ENCODE data around the gene SMIM8.

The SMIM8 gene

DNA sequence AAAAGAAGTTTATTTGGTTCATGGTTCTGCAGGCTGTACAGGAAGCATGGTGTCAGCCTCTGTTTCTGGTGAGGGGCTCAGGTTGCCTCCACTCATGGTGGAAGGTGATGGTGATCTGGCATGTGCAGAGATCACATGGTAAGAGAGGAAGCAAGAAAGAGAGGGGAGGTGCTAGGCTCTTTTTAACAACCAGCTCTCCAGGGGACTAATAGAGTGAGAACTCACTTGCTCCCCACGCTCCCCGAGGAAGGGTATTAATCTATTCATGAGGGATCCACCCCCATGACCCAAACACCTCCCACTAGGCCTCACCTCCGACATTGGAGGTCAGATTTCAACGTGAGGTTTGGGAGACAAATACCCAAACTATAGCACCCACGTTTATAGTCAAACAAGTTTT, 10.6 kb downstream of the SMIM8 start:
- Histone ChIP-seq H3K4me1 (ENCODE audit: low read length) (no peaks in the 10 kb centered on the region), H3K4me2 (ENCODE audit: low read depth, low read length) (no peak overlapping the region), H3K4me3 (ENCODE audit: low read length) (no peak overlapping the region), H3F3A (ENCODE audit: insufficient read depth, low read length) (no peaks in the 10 kb centered on the region), H3K36me3 (replicated peaks; ENCODE audit: insufficient read depth, low read length) (no peaks in the 10 kb centered on the region), H3K79me2 (ENCODE audit: low read length) (no peaks in the 10 kb centered on the region), H3K9me2 (replicated peaks; ENCODE audit: insufficient read depth, low read length) (no peaks in the 10 kb centered on the region), H3K9ac (ENCODE audit: low read length) (no peak overlapping the region), H4K20me1 (ENCODE audit: insufficient read depth, low read length) (no peaks in the 10 kb centered on the region), H2AFZ (ENCODE audit: low read length) (no peak overlapping the region), H3K9me3 (replicated peaks; ENCODE audit: insufficient read depth, low read length) (no peaks in the 10 kb centered on the region), H3K27ac (ENCODE audit: low read length) (no peak overlapping the region), H3K27me3 (replicated peaks; ENCODE audit: insufficient read depth, low read length) (no peaks in the 10 kb centered on the region)
- no peak for DNase-seq
- TF ChIP-seq EZH2phosphoT487 (IDR thresholded peaks at IDR 0.05; ENCODE audit: low read length) (no peak), EZH2 (optimal IDR thresholded peaks at IDR 0.05; ENCODE audit: low read depth, low read length) (no peak), CTCF (IDR thresholded peaks at IDR 0.05; ENCODE audit: low read length) (no peak)

GRCh38 chr6:87333591-87334181, 11.3 kb downstream of the SMIM8 start:
- H3K4me2 ChIP-seq (ENCODE audit: low read depth, low read length), result no peak overlapping the region
- no peaks in the 10 kb centered on the region for H3K36me3 ChIP-seq (replicated peaks; ENCODE audit: insufficient read depth, low read length)
- no peaks in the 10 kb centered on the region for H3K9me3 ChIP-seq (replicated peaks; ENCODE audit: insufficient read depth, low read length)
- no peaks in the 10 kb centered on the region for H4K20me1 ChIP-seq (ENCODE audit: insufficient read depth, low read length)
- DNase-seq, result no peak
- no peaks in the 10 kb centered on the region for H3K9me2 ChIP-seq (replicated peaks; ENCODE audit: insufficient read depth, low read length)
- no peak overlapping the region for H2AFZ ChIP-seq (ENCODE audit: low read length)
- no peak overlapping the region for H3K9ac ChIP-seq (ENCODE audit: low read length)
- H3K27me3 ChIP-seq (replicated peaks; ENCODE audit: insufficient read depth, low read length), result no peaks in the 10 kb centered on the region
- no peaks in the 10 kb centered on the region for H3F3A ChIP-seq (ENCODE audit: insufficient read depth, low read length)
- no peak for TF ChIP-seq EZH2phosphoT487 (IDR thresholded peaks at IDR 0.05; ENCODE audit: low read length)
- no peak for TF ChIP-seq CTCF (IDR thresholded peaks at IDR 0.05; ENCODE audit: low read length)
- TF ChIP-seq EZH2 (optimal IDR thresholded peaks at IDR 0.05; ENCODE audit: low read depth, low read length), result no peak
- no peak overlapping the region for H3K27ac ChIP-seq (ENCODE audit: low read length)
- no peaks in the 10 kb centered on the region for H3K79me2 ChIP-seq (ENCODE audit: low read length)
- H3K4me1 ChIP-seq (ENCODE audit: low read length), result no peaks in the 10 kb centered on the region
- H3K4me3 ChIP-seq (ENCODE audit: low read length), result no peak overlapping the region

DNA sequence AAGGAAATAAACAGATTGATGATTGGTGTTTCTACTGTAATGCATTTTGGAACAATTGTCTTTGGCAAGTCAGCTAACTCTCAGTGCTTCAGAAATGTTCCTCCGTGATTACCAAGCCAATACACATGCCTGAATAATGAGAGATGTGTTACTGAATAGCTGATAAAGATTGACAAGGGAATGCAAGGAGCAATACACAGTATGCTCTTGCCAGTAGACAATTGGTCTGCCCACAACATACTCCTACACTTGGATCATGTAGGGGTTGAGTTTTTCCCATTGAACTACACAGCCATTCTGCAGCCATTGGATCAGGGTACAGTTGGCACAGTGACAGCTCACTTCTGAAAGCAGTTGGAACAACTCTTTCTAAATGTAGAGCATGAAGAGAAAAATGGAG, 12.3 kb downstream of the SMIM8 start:
- no peak overlapping the region for H3K4me3 ChIP-seq (ENCODE audit: low read length)
- H3F3A ChIP-seq (ENCODE audit: insufficient read depth, low read length), result no peaks in the 10 kb centered on the region
- no peak overlapping the region for H3K27ac ChIP-seq (ENCODE audit: low read length)
- H3K9me2 ChIP-seq (replicated peaks; ENCODE audit: insufficient read depth, low read length), result no peaks in the 10 kb centered on the region
- no peaks in the 10 kb centered on the region for H3K4me1 ChIP-seq (ENCODE audit: low read length)
- H3K27me3 ChIP-seq (replicated peaks; ENCODE audit: insufficient read depth, low read length), result no peaks in the 10 kb centered on the region
- no peak overlapping the region for H2AFZ ChIP-seq (ENCODE audit: low read length)
- no peak overlapping the region for H3K9ac ChIP-seq (ENCODE audit: low read length)
- no peaks in the 10 kb centered on the region for H4K20me1 ChIP-seq (ENCODE audit: insufficient read depth, low read length)
- no peaks in the 10 kb centered on the region for H3K79me2 ChIP-seq (ENCODE audit: low read length)
- H3K9me3 ChIP-seq (replicated peaks; ENCODE audit: insufficient read depth, low read length), result no peaks in the 10 kb centered on the region
- DNase-seq, result no peak
- no peak for TF ChIP-seq EZH2 (optimal IDR thresholded peaks at IDR 0.05; ENCODE audit: low read depth, low read length)
- no peak for TF ChIP-seq CTCF (IDR thresholded peaks at IDR 0.05; ENCODE audit: low read length)
- no peaks in the 10 kb centered on the region for H3K36me3 ChIP-seq (replicated peaks; ENCODE audit: insufficient read depth, low read length)
- no peak overlapping the region for H3K4me2 ChIP-seq (ENCODE audit: low read depth, low read length)
